SK-N-MC (cell line): ENCODE data around the gene HMGN1.

Source experiments
- EZH2 ChIP-seq: fragments of 200-600 bp; sonication (generic); IDR thresholded peaks from one replicate; pipeline ENCODE4 v1.6.1; 2017; ENCODE audit warnings: antibody characterized with exemption
- FOXP2 ChIP-seq: optimal IDR thresholded peaks from 2 replicates; pipeline ENCODE3; 2011; ENCODE audit warnings: mild to moderate bottlenecking, moderate library complexity; ENCODE audit not compliant: insufficient read depth; ENCODE audit errors: extremely low read length, control extremely low read depth
- POLR2AphosphoS5 ChIP-seq: IDR thresholded peaks from 2 replicates; pipeline ENCODE4 v1.6.1; 2012; ENCODE audit warnings: mild to moderate bottlenecking, low read depth, low read length, borderline replicate concordance

DNA sequence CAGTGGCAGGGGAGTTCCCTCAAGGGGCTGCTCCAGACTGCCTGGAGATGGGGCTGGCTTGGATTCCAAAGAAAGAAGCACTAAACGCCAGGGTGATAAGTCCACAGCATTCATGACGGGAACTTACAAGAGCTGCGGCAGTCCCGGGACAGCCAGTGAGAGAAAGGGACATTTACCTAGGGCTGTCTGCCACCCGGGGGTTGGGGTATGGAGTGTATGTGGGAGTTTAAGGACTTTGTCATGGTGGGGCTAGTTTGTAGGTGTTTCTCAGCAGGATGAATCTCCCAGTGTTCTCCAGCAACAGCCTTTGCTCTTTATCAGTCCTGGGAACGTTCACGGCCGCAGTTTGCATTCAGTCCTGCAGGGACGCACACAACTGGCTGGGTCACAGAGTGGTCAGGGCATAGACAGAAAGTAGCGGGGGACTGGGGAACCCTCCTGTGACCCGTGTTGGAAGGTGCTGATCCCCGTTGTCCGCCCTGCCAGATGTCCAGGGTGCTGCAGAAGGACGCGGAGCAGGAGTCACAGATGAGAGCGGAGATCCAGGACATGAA is 41.4 kb upstream of the HMGN1 start:
- TF ChIP-seq POLR2AphosphoS5 (no peak), EZH2 (no peak), FOXP2 (no peak)
